Transverse colon (tissue), 4 donors: ENCODE measurements around the gene SLC7A6OS. TPM values are rescaled to one million over a fixed set of nuclear protein-coding genes. Genes with fewer than 3 reads are reported as not detected.

Experiments used
- DNase-seq: peaks from one replicate; pipeline ENCODE4 v3.0.0-alpha.2; 2019
- H3K27ac ChIP-seq, 4 donors: fragments of 200-600 bp; sonication (generic); 2 replicates each; pipeline ENCODE4 v1.5.1; 2016 to 2018; ENCODE audit warnings: inconsistent platforms in 4 of 4
- H3K27me3 ChIP-seq: fragments of 200-600 bp; sonication (generic); 2 replicates; pipeline ENCODE4 v1.5.1; 2017; ENCODE audit warnings: inconsistent platforms
- H3K36me3 ChIP-seq, 4 donors: fragments of 200-600 bp; sonication (generic); 2 replicates each; pipeline ENCODE4 v1.5.1; 2017 to 2019; ENCODE audit warnings: inconsistent platforms in 4 of 4
- H3K4me1 ChIP-seq, 4 donors: fragments of 200-600 bp; sonication (generic); 2 replicates each; pipeline ENCODE4 v1.5.1; 2017 to 2020; ENCODE audit warnings: inconsistent platforms in 4 of 4
- H3K4me3 ChIP-seq, 4 donors: fragments of 200-600 bp; sonication (generic); 1 replicate in 1 of 4; 2 replicates in 3 of 4; pipeline versions ENCODE4 v1.5.1 to v1.6.1; 2017 to 2019; ENCODE audit warnings: inconsistent platforms in 4 of 4
- H3K9me3 ChIP-seq, 2 donors: fragments of 200-600 bp; sonication (generic); 2 replicates each; pipeline ENCODE4 v1.5.1; 2017 to 2019; ENCODE audit warnings: inconsistent platforms in 2 of 2
- CTCF ChIP-seq, 5 experiments: fragments of 200-600 bp in 3 of 5; fragments of 450-650 bp in 2 of 5; sonication (generic) in 3 of 5; IDR thresholded peaks; 1 replicate in 2 of 5; 2 replicates in 3 of 5; pipeline ENCODE4 v1.5.1; 2016 to 2017; ENCODE audit warnings: antibody characterized with exemption in 5 of 5, inconsistent platforms in 3 of 5, mild to moderate bottlenecking in 2 of 5, moderate library complexity in 1 of 5
- EP300 ChIP-seq: sonication (generic); formaldehyde crosslinking; IDR thresholded peaks from one replicate; pipeline ENCODE4 v1.6.1; 2017; ENCODE audit warnings: antibody characterized with exemption, low read depth
- POLR2A ChIP-seq: fragments of 450-650 bp; IDR thresholded peaks from one replicate; pipeline ENCODE4 v1.6.1; 2016; ENCODE audit warnings: antibody characterized with exemption, mild to moderate bottlenecking, moderate library complexity
- POLR2AphosphoS5 ChIP-seq, 3 donors: sonication (generic); formaldehyde crosslinking; IDR thresholded peaks; one replicate each; pipeline ENCODE4 v1.6.1; 2016; ENCODE audit warnings: antibody characterized with exemption in 3 of 3
- WGBS, 2 donors: methylation state at CpG; one replicate each; pipeline ENCODE4 v1.1.5; 2018; ENCODE audit warnings: low coverage in 1 of 2; 5-methylcytosine and 5-hydroxymethylcytosine counted together
- in situ Hi-C, 4 donors: fragments of 200-750 bp; cut with MboI; loops; one replicate each; pipeline versions ENCODE4 v1.15.0 to v1.15.1; 2017; ENCODE audit warnings: low sequenced_read_pairs in 3 of 4, low pct_ligation_motif_present in 1 of 4, low pct_unique_long_range_greater_than_20kb in 1 of 4
- intact Hi-C: fragments of 100-400 bp; cut with DNase I; formaldehyde crosslinking; loops from one replicate; pipeline ENCODE4 v1.15.1; 2023; ENCODE audit warnings: low total_unique reads
- total RNA-seq, 4 donors: library from RNA; depleted of rRNA; stranded (reverse); fragments of >200 nt; gene quantifications; one replicate each; pipeline ENCODE4 v1.1.0, GENCODE V29; 2016

SLC7A6OS gene
- total RNA-seq = 10 to 100 TPM in 3 of 4 donors, 1 to 10 TPM in 1; 7.8 to 49.0 (median 15.3) TPM

GRCh38 chr16:68310774-68311511, at the start of gene SLC7A6OS, which contains the start of gene PRMT7:
Gene SLC7A6OS (minus strand): TSS chr16:68310946. CDS start chr16:68310926, 20 bp downstream.
Gene PRMT7 (plus strand): TSS chr16:68311019. CDS start chr16:68315980, 4,961 bp downstream.
- in situ Hi-C loops (no loop called here), intact Hi-C loops (no loop called here)
- Histone ChIP-seq H3K36me3 (peaks cover 0 to 29% (median 11%) of the 10 kb centered on the region in 4 donors), H3K4me3 (peak within 1 kb of the TSS; percentile 72 to 90 (median 80)), H3K9me3 (no peaks in the 10 kb centered on the region), H3K27ac (peak within 1 kb of the TSS; percentile 87 to 91 (median 89)), H3K4me1 (peaks cover 16 to 28% (median 21%) of the 10 kb centered on the region in 4 donors), H3K27me3 (no peaks in the 10 kb centered on the region)
- DNase-seq = peak; percentile 93
- peak; percentile 80 for TF ChIP-seq POLR2A
- TF ChIP-seq EP300 = no peak
- peak; percentile 78 to 93 (median 91) for TF ChIP-seq POLR2AphosphoS5 (IDR thresholded peaks at IDR 0.05)
- TF ChIP-seq CTCF (IDR thresholded peaks at IDR 0.05) = peak in 2 of 5 experiments; percentile 13 to 45
- 0% methylated on average over 37 of the region's 62 CpGs; no CpG with 5 or more reads in 1 of the 2 donors for WGBS, 2 donors

GRCh38 chr16:68359398-68360191, 48.8 kb upstream of the SLC7A6OS start:
- no peaks in the 10 kb centered on the region for H3K9me3 ChIP-seq
- no peak for TF ChIP-seq EP300
- no peak for TF ChIP-seq POLR2AphosphoS5 (IDR thresholded peaks at IDR 0.05)
- no peak for TF ChIP-seq POLR2A
- TF ChIP-seq CTCF (IDR thresholded peaks at IDR 0.05) = no peak
- H3K4me3 ChIP-seq = no peak overlapping the region
- no peak for DNase-seq
- WGBS, 2 donors = 91% methylated on average over 17 of the region's 23 CpGs; no CpG with 5 or more reads in 1 of the 2 donors
- H3K27me3 ChIP-seq = no peaks in the 10 kb centered on the region
- in situ Hi-C loops (no loop called here), intact Hi-C loops (no loop called here)
- peaks cover 0 to 13% (median 2%) of the 10 kb centered on the region in 4 donors for H3K36me3 ChIP-seq
- H3K4me1 ChIP-seq = peaks cover 0 to 14% (median 0%) of the 10 kb centered on the region in 4 donors
- H3K27ac ChIP-seq = no peak overlapping the region

GRCh38 chr16:68358951-68359350, 48.2 kb upstream of the SLC7A6OS start:
- no peak overlapping the region for H3K27ac ChIP-seq
- H3K36me3 ChIP-seq = peaks cover 0 to 14% (median 4%) of the 10 kb centered on the region in 4 donors
- in situ Hi-C loops = no loop called here
- no peak for DNase-seq
- H3K9me3 ChIP-seq = no peaks in the 10 kb centered on the region
- peaks cover 0 to 14% (median 0%) of the 10 kb centered on the region in 4 donors for H3K4me1 ChIP-seq
- TF ChIP-seq POLR2AphosphoS5 (IDR thresholded peaks at IDR 0.05) = no peak
- no peak for TF ChIP-seq CTCF (IDR thresholded peaks at IDR 0.05)
- no peak for TF ChIP-seq POLR2A
- TF ChIP-seq EP300 = no peak
- no peak overlapping the region for H3K4me3 ChIP-seq
- 93% methylated on average over 13 of the region's 13 CpGs; no CpG with 5 or more reads in 1 of the 2 donors for WGBS, 2 donors
- intact Hi-C loops = no loop called here
- no peaks in the 10 kb centered on the region for H3K27me3 ChIP-seq

GRCh38 chr16:68357923-68358322, 47.2 kb upstream of the SLC7A6OS start:
- WGBS, 2 donors = 86 to 94% methylated on average over 2 to 11 of the region's 11 CpGs
- TF ChIP-seq POLR2A (peak; percentile 24), POLR2AphosphoS5 (IDR thresholded peaks at IDR 0.05) (no peak)
- peaks cover 0 to 14% (median 0%) of the 10 kb centered on the region in 4 donors for H3K4me1 ChIP-seq
- peaks cover 0 to 21% (median 7%) of the 10 kb centered on the region in 4 donors for H3K36me3 ChIP-seq
- intact Hi-C loops = no loop called here
- no peak overlapping the region for H3K27ac ChIP-seq
- H3K9me3 ChIP-seq = no peaks in the 10 kb centered on the region
- H3K27me3 ChIP-seq = no peaks in the 10 kb centered on the region
- DNase-seq = no peak
- H3K4me3 ChIP-seq = no peak overlapping the region
- in situ Hi-C loops = no loop called here
